HG03064 (cell line): ENCODE results near the gene ZEB2.

Experiments used
- ATAC-seq: cut with Tn5 transposase; IDR thresholded peaks from one replicate; pipeline ENCODE4 v1.9.1; 2021; ENCODE audit warnings: low read depth; ENCODE audit not compliant: unreplicated experiment

ZEB2 gene

DNA sequence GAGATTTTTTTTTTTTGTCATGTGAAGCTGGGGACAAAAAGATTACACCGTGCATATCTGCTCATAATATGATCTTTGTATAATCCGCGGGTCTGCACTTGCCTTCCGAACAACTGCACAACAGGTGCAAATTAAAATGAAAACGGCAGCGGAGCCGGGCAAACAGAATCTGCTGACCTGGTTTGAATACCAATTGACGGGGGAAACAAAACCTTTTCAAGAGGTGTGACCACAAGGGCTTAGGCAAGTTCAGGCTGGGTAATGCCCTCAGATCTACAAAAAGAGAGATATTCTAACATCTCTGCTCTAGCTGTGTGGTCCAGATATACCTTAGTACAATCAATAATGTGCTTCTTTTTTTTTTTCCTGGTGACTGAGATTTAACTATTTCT is 88.5 kb downstream of the ZEB2 start:
- no peak for ATAC-seq

GRCh38 chr2:144430722-144431391 is 89.1 kb downstream of the ZEB2 start:
- ATAC-seq = peak; percentile 95

- ATAC-seq = no peak
Measured at GRCh38 chr2:144429396-144430112, 90.4 kb downstream of the ZEB2 start.

DNA sequence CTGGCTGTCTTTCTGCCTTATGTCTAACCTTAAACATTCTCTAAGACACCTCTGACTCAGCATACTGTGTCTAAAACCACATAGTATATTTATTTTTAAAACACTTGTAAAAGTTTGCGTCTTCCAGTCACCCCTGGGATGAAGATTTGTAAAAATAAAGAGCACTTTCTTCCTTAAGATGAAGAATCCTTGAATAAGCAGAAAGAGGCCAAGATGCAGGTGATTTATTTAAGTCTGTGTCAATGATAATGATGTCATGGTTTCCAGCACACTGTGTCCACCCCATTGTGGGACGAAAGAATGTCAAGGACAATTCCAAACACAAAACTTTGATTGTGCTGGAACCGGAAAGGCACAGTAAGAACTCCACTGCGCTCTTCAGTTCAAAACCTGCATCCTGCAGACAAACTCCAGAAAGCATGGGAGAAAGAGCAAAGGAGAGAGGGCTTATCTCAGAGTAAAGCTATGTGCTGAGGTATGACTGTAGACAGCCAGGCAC is 92.9 kb downstream of the ZEB2 start:
- ATAC-seq = no peak

GRCh38 chr2:144426355-144426754 is 93.6 kb downstream of the ZEB2 start:
- ATAC-seq = no peak

DNA sequence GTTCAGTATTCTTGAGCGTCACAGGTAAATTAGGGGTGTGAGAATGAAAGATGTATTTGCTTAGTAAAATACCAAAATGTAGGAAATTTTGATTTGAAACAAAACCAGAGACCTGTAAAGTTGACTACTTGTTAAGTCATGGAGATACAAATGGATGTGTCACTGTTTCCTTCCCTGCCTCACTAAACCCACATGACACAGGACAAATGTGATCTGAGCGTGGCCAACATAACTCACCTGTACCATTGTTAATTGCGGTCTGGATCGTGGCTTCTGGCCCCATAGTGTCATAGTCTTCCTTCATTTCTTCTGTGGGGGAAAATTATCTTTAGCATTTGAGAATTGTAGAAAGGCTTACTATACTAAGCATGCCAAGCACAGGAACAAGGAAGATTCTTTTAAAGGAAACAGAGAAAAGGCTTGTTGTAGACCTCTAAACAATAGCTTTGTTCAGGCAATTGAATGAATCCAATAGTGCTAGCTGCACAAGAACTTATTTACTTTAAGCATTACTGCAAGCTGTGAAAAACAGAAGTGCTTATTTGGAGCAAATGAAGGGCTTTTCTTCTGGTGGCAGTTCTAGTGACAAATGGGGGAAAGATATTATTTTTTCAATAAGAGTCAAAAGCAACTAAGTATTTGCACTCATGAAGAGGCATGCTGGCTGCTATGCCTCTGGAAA is 95.2 kb downstream of the ZEB2 start:
- no peak for ATAC-seq

DNA sequence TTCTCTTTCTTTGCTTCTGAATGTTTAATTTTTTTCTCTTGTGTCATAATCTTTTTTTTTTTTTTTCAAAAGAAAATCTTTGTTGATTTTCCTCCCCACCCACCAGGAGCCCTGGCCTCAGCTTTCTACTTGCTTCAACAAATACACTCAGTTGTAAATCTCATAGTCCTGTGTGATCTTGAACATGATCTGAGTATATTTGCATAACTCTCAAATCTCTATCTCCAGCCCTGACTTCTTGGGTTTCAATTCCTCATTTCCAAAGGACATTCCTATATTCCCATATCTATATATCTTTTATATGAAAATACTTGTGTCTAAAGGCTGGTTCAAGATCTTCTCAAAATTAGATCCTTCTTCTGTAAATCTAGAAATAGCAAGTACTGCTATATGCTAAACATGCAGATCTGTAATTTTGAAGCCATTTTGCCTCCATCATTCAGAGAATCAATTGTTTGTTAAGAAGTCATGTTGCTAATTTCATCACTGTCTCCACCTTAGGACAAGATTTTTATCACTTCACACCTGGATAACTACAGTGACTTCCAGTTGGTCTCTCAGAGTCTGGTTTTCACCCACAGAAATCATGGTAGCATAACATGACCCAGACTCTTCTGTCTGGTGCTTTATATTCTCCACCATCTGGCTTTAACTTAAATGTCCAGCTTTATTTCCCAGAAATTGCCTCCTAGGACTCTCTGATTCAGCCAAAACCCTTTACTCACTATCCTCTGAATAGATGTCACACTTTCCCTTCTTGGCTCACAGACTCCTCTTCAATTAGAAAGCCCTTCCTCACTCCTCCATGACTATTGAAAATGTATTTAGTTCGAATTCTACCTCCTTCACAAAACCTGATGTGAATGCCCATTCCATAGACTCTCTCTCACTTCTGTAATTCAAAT is 98.1 kb downstream of the ZEB2 start:
- no peak for ATAC-seq

DNA sequence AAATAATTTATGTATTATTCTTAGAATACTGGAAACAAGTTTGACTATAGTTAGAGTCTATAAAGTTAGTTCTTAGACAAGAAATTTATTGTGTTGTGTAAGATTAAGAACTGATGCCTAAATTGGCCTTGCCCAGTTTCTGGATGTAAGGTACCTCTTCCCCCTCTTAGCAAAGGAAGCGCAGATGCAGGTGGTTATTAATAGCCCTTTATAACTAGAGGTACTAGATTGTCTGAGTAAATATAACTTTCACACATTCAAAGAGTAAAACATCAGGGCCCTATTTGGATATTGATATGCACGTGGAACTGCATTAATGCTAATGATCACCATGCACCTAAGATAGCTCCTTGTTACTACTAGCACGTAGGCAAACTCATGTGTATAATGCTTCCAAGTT is 100.7 kb downstream of the ZEB2 start:
- ATAC-seq = no peak

DNA sequence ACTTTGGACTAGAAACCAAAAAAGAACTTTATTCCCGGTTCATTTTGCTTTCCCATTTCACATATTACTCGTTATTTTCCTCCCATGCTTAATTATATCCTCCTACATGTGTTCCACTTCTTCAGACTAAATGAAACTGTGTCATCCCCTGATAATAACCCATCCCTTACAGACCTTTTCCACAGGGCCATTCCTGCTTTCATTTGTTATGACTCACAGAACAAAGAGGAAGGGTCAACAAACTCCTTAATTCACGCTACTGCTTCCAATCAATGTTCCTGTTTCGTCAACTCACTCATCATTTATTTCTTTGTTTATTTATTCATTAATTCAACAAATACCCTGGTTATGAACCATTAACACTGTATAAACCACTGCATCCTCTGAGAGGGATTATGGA is 104.5 kb downstream of the ZEB2 start:
- no peak for ATAC-seq

DNA sequence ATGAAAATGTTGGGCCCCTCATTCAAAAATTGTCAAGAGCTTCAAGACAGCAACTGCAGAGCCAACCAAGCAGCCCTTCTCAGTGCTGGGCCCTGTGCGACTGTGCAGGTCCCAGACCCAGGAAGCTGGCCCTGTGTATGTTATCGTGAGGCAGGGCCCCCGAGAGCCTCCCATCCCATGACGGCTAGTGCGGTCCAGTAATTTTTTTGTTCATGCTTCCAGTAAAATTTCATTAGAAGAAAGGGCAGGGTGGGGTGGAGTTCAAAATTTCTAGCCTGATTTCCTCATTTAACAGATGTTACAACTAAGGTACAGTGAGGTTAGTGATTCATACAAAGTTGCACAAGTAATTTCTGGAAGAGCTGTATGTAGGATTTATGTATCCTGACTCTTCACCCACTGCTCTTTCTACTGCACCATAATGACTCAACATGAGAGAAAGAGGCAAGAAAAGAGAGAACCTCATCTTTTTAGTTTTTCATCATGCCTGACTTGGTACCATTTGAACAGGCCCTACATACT is 105.5 kb downstream of the ZEB2 start:
- no peak for ATAC-seq

DNA sequence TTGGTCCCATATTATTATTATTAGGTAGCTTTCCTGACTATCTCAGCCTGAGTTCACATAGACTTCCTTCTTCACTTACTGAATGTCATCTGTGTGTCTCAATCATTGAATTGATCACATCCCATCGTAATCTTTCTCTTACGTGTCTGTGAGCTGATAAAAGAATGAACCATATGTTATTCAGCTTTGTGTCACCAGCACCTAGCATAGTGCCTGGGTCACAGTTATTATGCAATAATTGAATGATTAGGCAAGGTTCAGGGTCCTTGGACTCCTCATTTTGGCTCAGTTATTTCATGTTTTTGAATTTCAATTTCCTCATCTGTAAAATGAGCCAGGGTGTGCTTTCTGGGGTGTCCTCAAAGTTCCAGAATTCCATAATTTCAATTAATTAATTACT is 107.2 kb downstream of the ZEB2 start:
- no peak for ATAC-seq

DNA sequence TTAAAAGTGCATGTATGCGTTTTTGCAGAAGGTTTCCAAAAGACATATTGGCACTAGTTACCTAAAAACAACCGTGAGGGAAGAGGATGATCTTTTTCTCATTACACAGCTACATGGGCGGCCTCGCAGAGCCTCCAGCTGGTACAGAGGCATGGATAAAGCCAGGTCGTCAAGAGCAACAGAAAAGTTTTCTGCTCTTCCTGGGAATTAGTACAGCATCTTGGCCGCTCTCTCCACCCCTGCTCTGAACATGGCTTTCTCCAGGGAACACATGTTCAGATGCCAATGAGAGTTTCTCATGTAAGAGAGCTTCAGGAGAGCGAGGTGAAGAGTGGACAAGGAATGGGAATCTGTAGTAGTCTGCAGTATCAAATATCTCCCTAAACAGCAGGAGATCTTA is 108.4 kb downstream of the ZEB2 start:
- ATAC-seq = no peak

GRCh38 chr2:144409241-144409640 is 110.7 kb downstream of the ZEB2 start:
- no peak for ATAC-seq

GRCh38 chr2:144407262-144407661 is 112.7 kb downstream of the ZEB2 start:
- ATAC-seq = no peak

DNA sequence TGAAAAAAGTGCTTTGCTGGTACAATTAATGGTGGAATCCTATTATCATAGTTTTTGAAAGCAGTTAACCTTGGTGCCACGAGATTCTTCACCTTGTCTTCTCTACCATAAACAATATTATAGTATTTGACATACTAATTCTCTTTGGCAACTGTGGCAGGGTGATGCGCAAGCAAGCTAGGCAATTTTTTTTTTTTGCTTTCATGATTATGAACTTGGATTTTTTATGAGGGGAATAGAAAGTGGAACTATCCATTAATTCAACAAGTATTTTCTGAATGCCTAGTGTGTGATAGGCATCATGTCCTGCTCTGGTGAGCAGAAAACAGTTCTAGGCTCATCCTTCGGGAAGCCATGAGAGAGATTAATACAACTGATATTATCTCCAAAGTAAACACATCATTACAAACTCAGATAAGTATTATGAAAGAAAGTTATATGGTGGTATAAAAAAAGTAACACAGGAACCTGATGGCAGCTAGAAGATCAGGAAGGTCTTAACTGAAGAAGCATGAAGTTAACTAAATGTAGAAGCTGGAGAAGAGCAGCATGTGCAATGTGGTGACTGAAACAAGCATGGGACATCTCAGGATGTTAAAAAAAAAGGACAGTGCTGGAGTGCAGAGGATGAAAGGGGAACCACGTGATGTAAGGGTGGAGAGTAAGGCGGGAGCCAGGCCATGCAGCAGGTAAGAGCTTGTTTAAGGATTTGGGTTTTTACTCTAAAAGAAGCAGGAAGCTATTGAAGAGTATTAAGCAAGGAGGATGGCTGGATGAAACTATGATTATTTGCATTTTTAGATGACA is 113.7 kb downstream of the ZEB2 start:
- ATAC-seq = no peak

GRCh38 chr2:144405321-144405720 is 114.6 kb downstream of the ZEB2 start:
- ATAC-seq = no peak

DNA sequence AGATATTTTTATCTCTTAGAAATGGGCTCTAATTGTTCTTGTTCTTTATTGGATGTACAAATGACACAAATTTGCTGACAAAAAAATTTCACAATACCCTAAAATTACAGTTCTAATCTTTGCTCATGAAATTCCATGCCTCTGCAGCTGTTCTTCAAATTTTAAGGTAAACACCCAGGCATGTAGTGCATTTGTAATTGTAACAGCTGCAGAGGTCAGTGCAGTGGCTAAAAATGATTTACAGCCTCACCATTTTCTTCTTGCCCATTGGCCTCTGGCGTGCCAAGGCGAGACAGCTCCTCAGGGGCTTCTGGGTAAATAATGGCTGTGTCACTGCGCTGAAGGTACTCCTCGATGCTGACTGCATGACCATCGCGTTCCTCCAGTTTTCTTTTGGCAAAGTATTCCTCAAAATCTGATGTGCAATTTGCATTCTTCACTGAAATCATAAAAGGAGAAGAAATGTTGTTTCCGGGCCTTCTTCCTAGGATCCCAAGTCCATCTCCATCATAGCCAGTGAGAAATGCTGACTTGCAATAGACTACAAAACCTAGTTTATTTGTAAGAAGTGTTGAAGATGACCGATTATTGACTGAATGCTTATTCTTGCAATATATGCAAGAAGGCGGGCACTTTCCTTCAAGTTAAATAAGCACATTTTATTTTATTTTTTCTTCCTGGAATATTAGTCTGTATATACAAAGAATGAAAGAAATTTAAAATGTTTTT is 115.2 kb downstream of the ZEB2 start:
- ATAC-seq = no peak

- ATAC-seq = no peak
Measured at GRCh38 chr2:144403933-144404332, 116.0 kb downstream of the ZEB2 start.

DNA sequence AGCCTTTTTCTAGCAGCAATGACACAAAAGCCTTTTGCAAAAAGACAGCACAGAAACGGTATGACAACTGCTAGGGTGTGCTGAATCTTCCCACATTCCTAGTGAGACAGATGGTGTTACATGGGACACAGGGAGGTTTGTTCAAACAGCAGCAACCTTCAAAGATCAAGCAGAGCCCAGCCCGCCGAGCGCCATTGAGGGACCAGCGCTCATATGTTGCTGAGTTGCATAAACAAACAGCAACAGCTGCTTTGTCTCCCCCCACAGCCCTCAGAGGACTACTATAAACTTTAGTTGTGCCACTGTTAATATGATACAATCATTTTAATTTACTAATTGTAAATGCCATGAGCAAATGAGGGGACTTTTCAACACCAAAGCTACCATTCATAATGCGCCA is 117.7 kb downstream of the ZEB2 start:
- ATAC-seq = no peak
